ENCODE measurements around the gene KIF4B.

DNA sequence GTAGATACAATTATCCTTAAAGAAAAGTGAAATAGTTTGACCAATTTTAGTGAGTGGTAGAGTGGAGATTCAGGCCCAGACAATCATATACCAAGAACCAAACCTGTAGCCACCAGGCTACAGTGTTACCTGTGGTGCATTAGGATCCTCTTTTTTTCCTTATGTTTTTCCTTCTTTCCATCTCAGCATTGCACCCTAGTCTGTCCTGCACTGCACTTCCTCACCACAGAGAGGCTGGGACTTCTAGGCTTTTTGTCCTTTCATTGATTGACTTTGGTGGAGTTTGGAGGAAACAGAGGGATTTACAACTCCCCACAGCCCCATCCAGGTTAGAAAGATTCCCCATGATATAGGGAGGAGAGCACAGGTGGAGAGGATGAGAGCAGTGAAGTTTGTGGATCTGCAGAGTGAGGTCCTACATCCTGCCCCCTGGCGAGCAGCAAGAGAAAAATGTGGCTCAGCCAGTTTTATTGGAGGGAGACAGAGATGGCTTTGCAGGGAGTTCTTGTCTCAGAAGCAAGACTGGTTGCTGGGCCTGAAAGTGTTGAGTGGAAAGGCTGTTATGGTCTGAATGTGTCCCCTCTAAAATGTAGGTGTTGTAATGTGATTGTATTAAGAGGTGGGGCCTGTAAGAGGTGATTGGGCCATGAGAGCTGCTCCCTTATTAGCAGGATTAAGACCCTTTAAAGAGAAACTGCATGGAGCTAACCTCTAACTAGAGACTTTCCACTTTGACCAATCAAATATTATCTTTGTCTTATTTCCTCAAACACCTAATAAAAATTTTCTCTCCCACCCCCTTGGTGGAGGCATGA is 36.2 kb downstream of the KIF4B start:
- TF ChIP-seq ZNF274 (IDR thresholded peaks at IDR 0.05; ENCODE audit: low read depth, low read length) (no peak), YY1 (IDR thresholded peaks at IDR 0.05; ENCODE audit: insufficient read depth, insufficient read length) (no peak), SUZ12 (IDR thresholded peaks at IDR 0.05; ENCODE audit: extremely low read depth, insufficient read depth, insufficient read length) (no peak)

Data from NT2/D1 (cell line).